GM12873 (cell line): ENCODE measurements around the gene TMPRSS2.
A peak's percentile ranks its signal among the peaks of the same experiment; 100 is the strongest.

ENCODE experiments used
- CTCF ChIP-seq: IDR thresholded peaks from 2 replicates; pipeline ENCODE4 v1.5.1; 2012; ENCODE audit warnings: low read depth, mild to moderate bottlenecking, moderate library complexity, low read length, control low read depth; ENCODE audit not compliant: insufficient read depth; ENCODE audit errors: missing control alignments

The TMPRSS2 gene

GRCh38 chr21:41472753-41473548 is 35.0 kb downstream of the TMPRSS2 start:
- TF ChIP-seq CTCF, result no peak

GRCh38 chr21:41470054-41470453 is 37.9 kb downstream of the TMPRSS2 start:
- no peak for TF ChIP-seq CTCF

- TF ChIP-seq CTCF, result no peak
Measured at GRCh38 chr21:41466024-41466820, 41.7 kb downstream of the TMPRSS2 start.

- no peak for TF ChIP-seq CTCF
Measured at GRCh38 chr21:41465176-41465781, 42.7 kb downstream of the TMPRSS2 start.

- peak; percentile 93 for TF ChIP-seq CTCF
Measured at GRCh38 chr21:41460578-41461527, 47.1 kb downstream of the TMPRSS2 start.

- no peak for TF ChIP-seq CTCF
Measured at GRCh38 chr21:41459884-41460534, 47.9 kb downstream of the TMPRSS2 start.
